ENCODE measurements around the gene CDCA8. TPM values are rescaled to one million over a fixed set of nuclear protein-coding genes. Genes with fewer than 3 reads are reported as not detected.
A peak's percentile ranks its signal among the peaks of the same experiment; 100 is the strongest.

CDCA8 gene
- total RNA-seq (under 1 TPM; 0.70 TPM), total RNA-seq (1.3 to 2.1 reads per million in 2 donors)

DNA sequence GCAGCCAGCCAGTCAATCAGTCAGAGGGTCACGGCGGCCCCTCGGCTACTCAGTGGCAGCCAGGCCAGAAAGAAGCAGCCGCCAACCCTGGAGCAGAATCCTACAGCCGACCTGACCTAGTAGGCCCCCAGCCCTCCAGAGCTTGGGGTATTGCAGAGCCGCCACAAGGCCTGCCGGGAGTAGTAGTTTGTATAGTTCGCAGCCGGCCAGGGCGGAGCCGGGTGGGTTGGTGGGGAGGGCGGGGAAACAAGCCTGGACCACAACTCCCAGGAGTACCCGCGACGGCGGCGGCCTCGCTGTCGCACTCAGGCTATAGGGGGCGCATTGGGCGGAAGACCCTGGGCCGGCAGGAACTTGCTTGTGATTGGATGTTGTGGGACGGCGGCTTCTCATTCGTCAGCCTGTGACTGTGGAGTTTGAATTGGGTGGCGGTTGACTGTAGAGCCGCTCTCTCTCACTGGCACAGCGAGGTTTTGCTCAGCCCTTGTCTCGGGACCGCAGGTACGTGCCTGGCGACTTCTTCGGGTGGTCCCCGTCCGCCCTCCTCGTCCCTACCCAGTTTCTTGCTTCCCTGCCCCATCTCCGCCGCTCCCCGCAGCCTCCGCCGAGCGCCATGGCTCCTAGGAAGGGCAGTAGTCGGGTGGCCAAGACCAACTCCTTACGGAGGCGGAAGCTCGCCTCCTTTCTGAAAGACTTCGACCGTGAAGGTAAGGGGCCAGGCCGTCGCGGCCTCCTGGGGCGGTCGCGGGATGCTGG, at the start of gene CDCA8:
Gene CDCA8 (plus strand): TSS at position 439 of the 756 bp plus-strand sequence. CDS start 175 bp downstream, at position 614.
- H3K9me3 ChIP-seq (ENCODE audit: control insufficient read depth, low read length, poor library complexity, severe bottlenecking) = no peaks in the 10 kb centered on the region
- Mint-ChIP-seq H3K4me3 (peak within 1 kb of the TSS; percentile 97), H3K4me1 (peaks cover 34% of the 10 kb centered on the region), H3K27ac (peak within 1 kb of the TSS; percentile 94), H3K27me3 (no peaks in the 10 kb centered on the region), H3K36me3 (ENCODE audit: low read depth) (peaks cover 2% of the 10 kb centered on the region)
- DNase-seq = peak; percentile 96 to 98 (median 98)
- ATAC-seq = peak; percentile 90

DNA sequence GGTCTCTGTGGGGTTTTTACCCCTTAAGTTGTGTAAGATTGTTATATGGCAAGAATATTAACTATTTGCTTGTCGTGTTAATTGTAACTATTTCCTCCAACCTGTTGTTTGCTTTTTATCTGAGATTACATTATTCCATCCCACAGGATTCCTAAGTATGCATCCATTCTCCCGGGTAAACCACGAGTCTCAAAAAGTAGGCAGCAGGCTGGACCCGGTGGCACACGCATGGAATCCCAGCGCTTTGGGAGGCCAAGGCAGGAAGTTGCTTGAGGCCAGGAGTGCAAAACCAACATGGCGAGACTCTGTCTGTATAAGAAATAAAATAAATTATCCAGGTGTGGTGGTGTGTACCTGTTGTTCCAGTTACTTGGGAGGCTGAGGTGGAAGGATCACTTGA, 45.0 kb upstream of the CDCA8 start:
- H3K27me3 Mint-ChIP-seq = peaks cover 24% of the 10 kb centered on the region
- H3K9me3 ChIP-seq (ENCODE audit: control insufficient read depth, low read length, poor library complexity, severe bottlenecking) = peaks cover 4% of the 10 kb centered on the region
- H3K4me3 Mint-ChIP-seq = no peak overlapping the region
- no peak overlapping the region for H3K27ac Mint-ChIP-seq
- H3K4me1 Mint-ChIP-seq = peaks cover 2% of the 10 kb centered on the region
- no peak for DNase-seq
- ATAC-seq = no peak
- H3K36me3 Mint-ChIP-seq (ENCODE audit: low read depth) = no peaks in the 10 kb centered on the region

DNA sequence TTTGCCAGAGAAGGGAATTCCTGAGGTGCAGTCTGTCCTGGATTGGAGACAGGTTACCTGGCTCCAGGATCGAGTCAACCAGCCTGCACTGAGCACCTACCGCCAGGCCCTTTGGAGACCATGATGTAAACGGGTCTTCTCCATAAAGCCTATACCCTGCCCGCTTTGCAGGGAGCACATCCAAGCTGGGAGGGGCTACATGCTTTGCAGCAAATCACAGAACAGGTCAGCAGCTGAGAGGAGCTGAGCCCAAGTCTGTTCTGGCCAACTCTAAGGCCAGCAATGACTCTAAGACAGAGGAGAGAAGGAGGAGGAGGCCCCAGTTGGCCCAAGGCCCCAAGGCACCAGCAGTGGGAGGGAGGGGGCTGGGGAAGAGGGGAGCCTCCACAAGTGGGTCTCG, 42.1 kb upstream of the CDCA8 start:
- Mint-ChIP-seq H3K4me3 (no peak overlapping the region), H3K4me1 (peaks cover 2% of the 10 kb centered on the region), H3K27ac (no peak overlapping the region), H3K36me3 (ENCODE audit: low read depth) (no peaks in the 10 kb centered on the region), H3K27me3 (peaks cover 24% of the 10 kb centered on the region)
- DNase-seq (no peak), ATAC-seq (no peak)
- H3K9me3 ChIP-seq (ENCODE audit: control insufficient read depth, low read length, poor library complexity, severe bottlenecking) = no peaks in the 10 kb centered on the region

DNA sequence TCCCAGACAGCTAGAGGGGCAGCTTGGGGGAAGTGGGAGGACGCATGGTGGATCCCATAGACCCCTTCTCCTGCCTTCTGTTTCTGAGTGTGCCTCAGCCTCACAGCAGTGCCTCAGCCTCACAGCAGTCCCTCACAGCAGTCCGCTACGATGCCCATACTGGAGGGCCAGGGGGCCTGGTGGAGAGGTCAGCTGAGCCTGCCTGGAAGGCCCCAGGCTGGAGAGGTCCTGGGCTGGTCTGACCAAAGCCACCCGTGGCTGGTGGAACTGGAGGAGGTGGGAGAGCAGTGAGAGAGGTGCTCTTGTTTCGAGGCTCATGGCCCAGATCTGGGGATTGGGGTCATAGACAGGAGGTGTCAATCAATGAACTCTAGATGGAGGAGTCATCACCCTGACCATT, 41.6 kb upstream of the CDCA8 start:
- H3K27me3 Mint-ChIP-seq = peaks cover 24% of the 10 kb centered on the region
- no peak overlapping the region for H3K27ac Mint-ChIP-seq
- ATAC-seq (no peak), DNase-seq (no peak)
- no peaks in the 10 kb centered on the region for H3K36me3 Mint-ChIP-seq (ENCODE audit: low read depth)
- H3K4me1 Mint-ChIP-seq = peaks cover 2% of the 10 kb centered on the region
- no peak overlapping the region for H3K4me3 Mint-ChIP-seq
- no peaks in the 10 kb centered on the region for H3K9me3 ChIP-seq (ENCODE audit: control insufficient read depth, low read length, poor library complexity, severe bottlenecking)

DNA sequence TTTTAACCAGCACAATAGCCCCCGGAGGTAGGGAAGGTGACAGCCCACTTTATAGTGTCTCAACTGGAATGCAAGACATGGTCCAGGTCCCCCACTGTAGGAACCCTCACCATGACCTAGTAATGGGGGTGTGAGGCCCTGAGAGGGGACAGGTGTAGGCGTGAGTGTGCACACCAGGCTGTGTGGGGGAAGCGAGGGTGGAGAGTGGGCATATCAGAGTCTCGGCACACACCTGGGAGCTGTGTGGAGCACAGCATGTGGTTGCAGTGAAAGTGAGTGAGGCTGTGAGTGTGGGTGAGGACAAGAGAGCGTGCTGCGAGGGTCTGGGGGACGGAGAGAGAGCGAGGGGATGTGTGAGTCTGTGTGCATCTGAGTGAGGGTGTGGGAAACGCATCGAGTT, 40.5 kb upstream of the CDCA8 start:
- Mint-ChIP-seq H3K4me1 (peaks cover 2% of the 10 kb centered on the region), H3K27ac (no peak overlapping the region), H3K36me3 (ENCODE audit: low read depth) (no peaks in the 10 kb centered on the region), H3K4me3 (no peak overlapping the region), H3K27me3 (peaks cover 24% of the 10 kb centered on the region)
- H3K9me3 ChIP-seq (ENCODE audit: control insufficient read depth, low read length, poor library complexity, severe bottlenecking) = no peaks in the 10 kb centered on the region
- DNase-seq (no peak), ATAC-seq (no peak)

DNA sequence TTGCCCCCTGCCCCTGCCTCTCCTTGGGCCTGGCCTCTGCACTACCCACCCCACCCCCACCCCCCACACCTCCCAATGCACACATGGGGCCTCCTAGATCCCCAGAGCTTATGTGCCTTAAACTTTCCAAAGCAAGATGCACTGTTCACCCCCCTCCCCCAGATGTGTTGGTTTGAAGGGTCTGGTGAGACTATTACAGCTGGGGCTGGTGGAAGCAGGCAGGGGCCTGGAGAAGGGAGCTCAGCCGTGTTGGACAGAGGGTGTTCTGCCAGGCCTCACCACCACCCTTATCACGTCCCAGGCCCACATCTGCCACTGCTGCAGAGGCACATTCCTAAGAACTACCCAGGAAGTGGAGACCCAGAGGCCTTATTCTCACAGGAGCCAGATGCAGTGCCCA, 39.3 kb upstream of the CDCA8 start:
- H3K4me1 Mint-ChIP-seq = peaks cover 2% of the 10 kb centered on the region
- H3K36me3 Mint-ChIP-seq (ENCODE audit: low read depth) = no peaks in the 10 kb centered on the region
- H3K4me3 Mint-ChIP-seq = no peak overlapping the region
- ATAC-seq (no peak), DNase-seq (no peak)
- H3K9me3 ChIP-seq (ENCODE audit: control insufficient read depth, low read length, poor library complexity, severe bottlenecking) = no peaks in the 10 kb centered on the region
- H3K27me3 Mint-ChIP-seq = peaks cover 32% of the 10 kb centered on the region
- no peak overlapping the region for H3K27ac Mint-ChIP-seq

DNA sequence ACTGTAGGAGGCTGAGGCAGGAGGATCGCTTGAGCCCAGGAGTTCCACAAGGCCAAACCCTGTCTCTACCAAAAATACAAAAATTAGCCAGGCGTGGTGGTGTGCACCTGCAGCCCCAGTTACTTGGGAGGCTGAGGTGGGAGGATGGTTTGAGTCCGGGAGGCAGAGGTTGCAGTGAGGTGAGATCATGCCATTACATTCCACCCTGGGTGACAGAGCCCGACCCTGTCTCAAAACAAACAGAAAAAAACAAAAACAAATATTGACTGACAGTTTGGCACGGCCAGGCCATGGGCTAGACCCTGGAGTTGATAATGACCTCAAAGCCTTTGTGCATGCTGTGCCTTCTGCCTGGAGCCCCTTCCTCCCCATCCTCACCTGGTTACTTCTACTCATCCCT, 38.4 kb upstream of the CDCA8 start:
- no peak overlapping the region for H3K27ac Mint-ChIP-seq
- H3K9me3 ChIP-seq (ENCODE audit: control insufficient read depth, low read length, poor library complexity, severe bottlenecking) = no peaks in the 10 kb centered on the region
- H3K36me3 Mint-ChIP-seq (ENCODE audit: low read depth) = no peaks in the 10 kb centered on the region
- H3K4me3 Mint-ChIP-seq = no peak overlapping the region
- peaks cover 37% of the 10 kb centered on the region for H3K27me3 Mint-ChIP-seq
- ATAC-seq (no peak), DNase-seq (no peak)
- H3K4me1 Mint-ChIP-seq = peaks cover 2% of the 10 kb centered on the region

DNA sequence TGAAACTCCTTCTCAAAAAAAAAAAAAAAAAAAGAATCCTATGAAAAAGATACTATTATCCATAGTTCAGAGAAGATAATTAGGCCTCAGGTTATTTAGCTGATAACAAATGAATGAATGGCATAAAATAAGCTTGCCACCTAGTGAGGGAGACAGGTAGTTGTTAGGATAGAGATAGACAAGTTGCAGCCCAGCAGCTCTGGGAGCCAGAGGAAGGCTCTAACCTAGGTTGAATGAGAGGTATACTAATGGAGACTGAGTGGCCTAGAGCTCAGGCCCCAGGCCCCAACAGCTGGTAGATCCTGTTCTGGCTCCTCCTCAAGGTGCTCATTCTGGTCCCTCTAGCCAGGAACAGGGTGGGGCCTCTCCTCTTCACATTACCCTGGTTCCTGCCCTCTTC, 37.0 kb upstream of the CDCA8 start:
- ATAC-seq (no peak), DNase-seq (no peak)
- H3K36me3 Mint-ChIP-seq (ENCODE audit: low read depth) = no peaks in the 10 kb centered on the region
- H3K9me3 ChIP-seq (ENCODE audit: control insufficient read depth, low read length, poor library complexity, severe bottlenecking) = no peaks in the 10 kb centered on the region
- peaks cover 31% of the 10 kb centered on the region for H3K27me3 Mint-ChIP-seq
- H3K27ac Mint-ChIP-seq = no peak overlapping the region
- no peak overlapping the region for H3K4me3 Mint-ChIP-seq
- H3K4me1 Mint-ChIP-seq = peaks cover 3% of the 10 kb centered on the region

DNA sequence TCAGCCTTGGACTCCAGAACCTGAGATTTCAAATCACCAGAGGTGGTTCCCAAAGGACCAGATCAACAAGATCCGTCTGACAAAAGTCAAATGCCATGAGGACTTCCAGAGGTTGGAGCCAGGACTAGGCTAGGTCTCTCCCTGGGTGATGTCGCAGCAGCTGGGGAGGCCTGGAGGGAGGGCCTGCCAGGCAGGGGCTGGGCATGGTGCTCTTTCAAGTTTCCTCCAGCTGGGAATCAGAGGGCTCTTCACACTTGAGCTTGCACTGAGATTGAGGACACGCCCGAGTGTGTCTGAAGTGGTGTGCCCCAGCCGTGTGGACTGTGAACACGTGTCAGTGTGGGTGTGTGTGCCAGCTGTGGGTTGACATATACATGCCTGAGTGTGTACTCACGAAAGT, 36.3 kb upstream of the CDCA8 start:
- Mint-ChIP-seq H3K27me3 (peaks cover 38% of the 10 kb centered on the region), H3K36me3 (ENCODE audit: low read depth) (no peaks in the 10 kb centered on the region), H3K4me1 (peaks cover 4% of the 10 kb centered on the region), H3K27ac (no peak overlapping the region), H3K4me3 (no peak overlapping the region)
- no peaks in the 10 kb centered on the region for H3K9me3 ChIP-seq (ENCODE audit: control insufficient read depth, low read length, poor library complexity, severe bottlenecking)
- ATAC-seq = no peak
- no peak for DNase-seq

DNA sequence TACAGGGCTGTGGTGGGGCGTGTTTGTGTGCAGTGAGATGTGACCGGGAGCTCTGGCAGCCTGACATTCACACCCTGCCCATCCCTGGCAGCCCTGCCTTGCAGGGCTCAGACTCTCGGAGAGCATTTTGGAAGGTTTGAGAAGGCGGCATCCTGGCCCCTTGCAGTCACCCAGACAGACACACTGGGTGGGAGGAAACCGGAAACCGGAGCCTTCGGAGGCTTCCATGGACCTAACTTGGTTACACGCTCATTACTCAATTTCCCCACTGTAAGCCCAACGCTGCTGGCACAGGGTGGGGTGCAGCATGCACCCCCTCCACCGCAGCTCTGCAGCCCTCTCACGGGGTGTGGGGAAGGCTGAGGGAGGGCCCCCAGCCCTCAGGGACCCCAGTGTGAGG, 35.4 kb upstream of the CDCA8 start:
- H3K4me3 Mint-ChIP-seq = no peak overlapping the region
- no peaks in the 10 kb centered on the region for H3K9me3 ChIP-seq (ENCODE audit: control insufficient read depth, low read length, poor library complexity, severe bottlenecking)
- DNase-seq (no peak), ATAC-seq (no peak)
- no peaks in the 10 kb centered on the region for H3K36me3 Mint-ChIP-seq (ENCODE audit: low read depth)
- H3K4me1 Mint-ChIP-seq = peaks cover 3% of the 10 kb centered on the region
- no peak overlapping the region for H3K27ac Mint-ChIP-seq
- H3K27me3 Mint-ChIP-seq = peaks cover 34% of the 10 kb centered on the region

DNA sequence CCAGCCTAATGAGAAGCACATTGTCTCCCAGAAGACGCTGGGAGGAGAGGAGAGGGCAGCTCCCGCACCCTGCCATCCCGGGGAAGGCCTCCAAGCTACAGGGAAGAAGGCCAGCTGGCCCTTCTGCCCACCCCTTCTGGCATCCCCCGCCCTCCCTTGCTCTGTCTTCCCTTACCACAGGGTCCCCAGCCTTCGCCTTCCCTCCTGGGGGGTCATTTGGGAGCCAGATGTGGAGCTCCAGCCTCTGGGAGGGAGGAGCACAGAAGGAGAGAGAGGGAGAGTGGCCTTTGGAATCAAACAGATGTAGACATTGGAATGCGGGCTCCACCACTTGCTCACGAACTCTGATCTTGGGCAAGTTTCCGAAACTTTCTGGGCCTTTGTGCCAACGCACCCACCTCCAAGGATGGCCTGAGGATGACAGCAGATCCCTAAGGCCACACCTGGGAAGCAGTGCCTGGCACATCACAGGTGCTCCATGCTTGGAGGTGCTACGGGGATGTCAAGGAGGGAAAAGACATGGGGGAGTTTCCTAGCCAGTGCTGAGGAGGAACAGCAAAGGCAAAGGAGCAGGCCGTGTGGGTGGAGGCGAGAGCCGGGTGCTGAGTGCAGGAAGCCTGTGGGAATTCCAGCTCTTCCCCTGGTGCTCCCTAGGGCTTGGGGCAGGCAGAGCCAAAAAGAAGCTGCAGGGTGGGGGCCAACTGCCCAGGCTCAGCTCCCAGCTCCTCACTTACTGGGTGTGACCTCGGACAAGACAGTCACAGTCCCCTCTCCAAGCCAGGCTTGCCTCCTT, 34.5 kb upstream of the CDCA8 start:
- Mint-ChIP-seq H3K4me1 (peaks cover 3% of the 10 kb centered on the region), H3K27me3 (peaks cover 38% of the 10 kb centered on the region), H3K36me3 (ENCODE audit: low read depth) (no peaks in the 10 kb centered on the region), H3K27ac (no peak overlapping the region), H3K4me3 (no peak overlapping the region)
- no peak for ATAC-seq
- H3K9me3 ChIP-seq (ENCODE audit: control insufficient read depth, low read length, poor library complexity, severe bottlenecking) = no peaks in the 10 kb centered on the region
- no peak for DNase-seq

DNA sequence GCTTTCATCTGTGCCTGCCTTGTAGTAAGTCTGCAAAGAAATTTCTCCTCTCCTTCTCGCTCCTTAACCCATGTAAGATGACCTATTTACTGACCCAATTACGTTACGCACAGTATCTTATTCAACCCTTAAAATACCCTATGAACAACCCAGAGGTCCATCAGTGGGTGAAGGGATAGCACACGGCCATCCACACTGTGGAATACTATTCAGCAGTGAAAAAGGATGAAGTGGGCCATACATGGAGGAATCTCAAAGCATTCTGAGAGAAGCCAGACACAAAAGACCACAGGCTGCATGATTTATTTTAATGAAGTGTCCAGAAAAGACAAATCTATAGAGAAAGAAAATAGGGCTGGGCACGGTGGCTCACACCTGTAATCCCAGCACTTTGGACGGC, 33.8 kb upstream of the CDCA8 start:
- no peak overlapping the region for H3K4me3 Mint-ChIP-seq
- H3K36me3 Mint-ChIP-seq (ENCODE audit: low read depth) = no peaks in the 10 kb centered on the region
- peaks cover 44% of the 10 kb centered on the region for H3K27me3 Mint-ChIP-seq
- H3K9me3 ChIP-seq (ENCODE audit: control insufficient read depth, low read length, poor library complexity, severe bottlenecking) = no peaks in the 10 kb centered on the region
- no peak overlapping the region for H3K27ac Mint-ChIP-seq
- ATAC-seq (no peak), DNase-seq (no peak)
- H3K4me1 Mint-ChIP-seq = peaks cover 3% of the 10 kb centered on the region

DNA sequence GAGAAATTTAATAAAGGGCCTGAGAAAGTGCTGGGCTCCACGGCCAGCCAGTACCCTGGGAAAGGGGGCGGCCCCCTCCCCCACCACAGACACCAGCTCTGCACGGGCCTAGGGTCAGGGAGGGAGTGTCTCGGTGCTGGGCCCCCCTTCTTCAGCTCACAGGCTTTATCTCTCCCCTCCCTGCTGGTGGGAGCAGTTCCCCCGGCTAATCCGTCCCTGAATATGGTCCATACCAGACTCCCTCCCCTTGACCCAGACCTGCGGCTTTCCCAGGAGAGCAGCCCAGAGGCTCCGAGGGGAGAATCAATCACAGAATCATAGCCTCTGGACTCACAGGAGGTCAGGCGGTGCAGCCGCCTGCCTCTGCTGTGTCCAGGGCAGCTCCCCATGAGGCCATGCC, 31.7 kb upstream of the CDCA8 start:
- DNase-seq (no peak), ATAC-seq (no peak)
- no peaks in the 10 kb centered on the region for H3K36me3 Mint-ChIP-seq (ENCODE audit: low read depth)
- peaks cover 3% of the 10 kb centered on the region for H3K4me1 Mint-ChIP-seq
- no peaks in the 10 kb centered on the region for H3K9me3 ChIP-seq (ENCODE audit: control insufficient read depth, low read length, poor library complexity, severe bottlenecking)
- H3K27me3 Mint-ChIP-seq = peaks cover 49% of the 10 kb centered on the region
- no peak overlapping the region for H3K27ac Mint-ChIP-seq
- no peak overlapping the region for H3K4me3 Mint-ChIP-seq

DNA sequence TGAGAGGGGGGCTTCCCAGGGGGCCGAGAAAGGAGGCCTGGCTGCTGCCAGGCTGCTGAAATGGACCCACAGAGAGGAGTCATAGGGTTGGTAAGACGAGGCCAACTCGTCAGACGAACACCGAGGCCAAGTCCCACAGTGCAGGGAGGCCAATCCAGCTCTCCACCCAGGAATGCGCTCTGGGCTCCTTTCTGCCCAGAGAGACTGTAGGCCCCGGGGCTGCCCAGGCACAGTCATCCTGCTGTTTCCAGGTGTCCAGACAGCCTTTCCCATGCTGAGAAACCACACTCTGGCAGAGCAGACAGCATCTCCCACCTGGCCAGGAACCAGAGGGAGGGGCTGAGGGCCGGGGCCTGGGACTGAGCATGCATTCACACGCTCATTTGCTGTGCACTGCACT, 30.9 kb upstream of the CDCA8 start:
- ATAC-seq (no peak), DNase-seq (no peak)
- Mint-ChIP-seq H3K36me3 (ENCODE audit: low read depth) (no peaks in the 10 kb centered on the region), H3K4me1 (peaks cover 3% of the 10 kb centered on the region), H3K4me3 (no peak overlapping the region), H3K27me3 (peaks cover 51% of the 10 kb centered on the region), H3K27ac (no peak overlapping the region)
- H3K9me3 ChIP-seq (ENCODE audit: control insufficient read depth, low read length, poor library complexity, severe bottlenecking) = no peaks in the 10 kb centered on the region
